Adipocyte (in vitro differentiated cells): ENCODE measurements around the gene ABHD14A.

Source experiments
- DNase-seq: peaks from one replicate; pipeline ENCODE4 v3.0.0-alpha.2; 2015; ENCODE audit warnings: low read depth
- H3K27me3 ChIP-seq: replicated peaks from 2 replicates; pipeline ENCODE4 v1.7.0; 2013; ENCODE audit warnings: mild to moderate bottlenecking, low read length, moderate library complexity; ENCODE audit not compliant: control insufficient read depth, insufficient read depth
- H3K36me3 ChIP-seq: 2 replicates; pipeline ENCODE4 v1.7.0; 2013; ENCODE audit warnings: low read length, mild to moderate bottlenecking, moderate library complexity; ENCODE audit not compliant: control insufficient read depth, insufficient read depth, severe bottlenecking
- H3K4me1 ChIP-seq: 2 replicates; pipeline ENCODE4 v1.7.0; 2013; ENCODE audit warnings: mild to moderate bottlenecking, low read length, moderate library complexity; ENCODE audit not compliant: control insufficient read depth, insufficient read depth
- H3K4me3 ChIP-seq: 2 replicates; pipeline ENCODE4 v1.7.0; 2013; ENCODE audit warnings: mild to moderate bottlenecking, low read length, moderate library complexity
- H3K9ac ChIP-seq: 2 replicates; pipeline ENCODE4 v1.7.0; 2013; ENCODE audit warnings: mild to moderate bottlenecking, low read length, moderate library complexity
- H3K9me3 ChIP-seq: 2 replicates; pipeline ENCODE4 v1.7.0; 2013; ENCODE audit warnings: mild to moderate bottlenecking, low read length, moderate library complexity; ENCODE audit not compliant: control insufficient read depth

Gene ABHD14A

DNA sequence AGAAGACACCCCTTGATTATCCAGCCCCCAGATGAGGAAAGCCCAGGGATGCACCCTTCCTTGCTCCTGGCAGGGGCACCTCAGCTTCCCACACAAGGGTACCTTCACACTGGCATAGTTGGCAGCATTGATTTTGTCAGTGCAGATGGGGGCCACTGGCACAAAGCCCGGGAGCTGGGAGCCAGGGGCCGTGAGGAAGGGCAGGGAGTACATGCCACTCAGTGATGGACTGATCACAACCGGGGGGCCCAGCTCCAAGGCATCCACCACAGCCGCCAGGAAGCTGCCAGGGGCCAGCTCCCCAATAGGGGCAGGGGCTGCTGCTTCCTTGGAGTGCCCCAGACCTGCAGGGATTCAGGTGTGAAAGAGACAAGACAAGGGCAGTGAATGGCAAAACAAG lies 5.0 kb upstream of the ABHD14A start:
- Histone ChIP-seq H3K27me3 (no peaks in the 10 kb centered on the region), H3K36me3 (peaks cover 7% of the 10 kb centered on the region), H3K9ac (no peak overlapping the region), H3K4me1 (peaks cover 19% of the 10 kb centered on the region), H3K4me3 (no peak overlapping the region), H3K9me3 (no peaks in the 10 kb centered on the region)
- DNase-seq = no peak

DNA sequence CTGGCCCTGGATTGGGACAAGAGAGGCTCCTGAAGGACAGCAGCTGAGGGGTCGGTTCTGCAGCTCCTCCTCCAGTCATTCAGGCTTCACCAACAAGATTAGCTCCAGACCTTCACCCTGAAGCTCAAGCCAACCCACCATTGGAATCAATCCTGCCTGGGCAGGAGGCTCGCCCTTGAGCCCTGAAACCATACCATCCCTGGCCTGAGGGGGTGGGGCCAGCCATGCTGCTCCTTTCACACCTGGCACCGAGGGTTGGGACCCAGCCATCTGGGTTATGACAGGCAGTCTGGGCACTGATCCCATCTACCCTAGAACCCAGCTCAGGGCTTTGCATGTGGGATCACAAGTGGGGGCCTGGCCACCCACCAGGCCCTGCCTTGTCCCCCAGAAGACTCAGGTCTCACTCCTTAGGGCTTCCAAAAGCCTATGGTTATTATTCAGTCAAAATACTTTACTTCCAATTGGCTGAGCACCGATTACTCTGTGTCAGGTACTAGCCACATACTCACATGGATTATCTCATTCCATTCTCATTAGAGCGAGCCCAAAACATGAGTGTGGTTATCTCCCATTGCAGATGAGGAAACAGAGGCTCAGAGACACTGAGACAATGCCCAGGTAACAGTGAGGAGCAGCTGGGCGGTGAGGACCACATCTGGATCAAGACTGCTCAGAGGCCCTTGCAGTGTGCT lies 4.1 kb upstream of the ABHD14A start:
- no peaks in the 10 kb centered on the region for H3K9me3 ChIP-seq
- no peak overlapping the region for H3K9ac ChIP-seq
- peaks cover 7% of the 10 kb centered on the region for H3K36me3 ChIP-seq
- peaks cover 24% of the 10 kb centered on the region for H3K4me1 ChIP-seq
- DNase-seq = no peak
- no peaks in the 10 kb centered on the region for H3K27me3 ChIP-seq
- no peak overlapping the region for H3K4me3 ChIP-seq

DNA sequence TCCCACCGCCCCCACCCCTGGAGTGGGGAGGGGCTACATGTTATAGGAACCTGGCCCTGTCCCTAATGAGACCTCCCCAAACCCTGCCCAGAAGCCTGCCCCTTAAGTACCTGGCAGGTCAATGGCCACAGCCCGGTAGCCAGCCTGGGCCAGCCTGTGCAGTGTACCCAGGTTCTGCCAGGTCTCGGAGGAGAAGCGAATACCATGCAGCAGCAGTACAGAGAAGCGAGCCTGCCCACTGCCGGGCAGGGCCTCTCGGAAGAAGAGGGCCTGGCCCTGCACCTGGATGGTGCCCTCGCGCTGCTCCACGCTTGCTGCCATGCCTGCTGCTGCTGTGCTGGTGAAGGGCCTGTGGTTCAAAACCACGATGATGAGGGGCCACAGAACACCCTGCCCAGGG lies 3.5 kb upstream of the ABHD14A start:
- no peak for DNase-seq

DNA sequence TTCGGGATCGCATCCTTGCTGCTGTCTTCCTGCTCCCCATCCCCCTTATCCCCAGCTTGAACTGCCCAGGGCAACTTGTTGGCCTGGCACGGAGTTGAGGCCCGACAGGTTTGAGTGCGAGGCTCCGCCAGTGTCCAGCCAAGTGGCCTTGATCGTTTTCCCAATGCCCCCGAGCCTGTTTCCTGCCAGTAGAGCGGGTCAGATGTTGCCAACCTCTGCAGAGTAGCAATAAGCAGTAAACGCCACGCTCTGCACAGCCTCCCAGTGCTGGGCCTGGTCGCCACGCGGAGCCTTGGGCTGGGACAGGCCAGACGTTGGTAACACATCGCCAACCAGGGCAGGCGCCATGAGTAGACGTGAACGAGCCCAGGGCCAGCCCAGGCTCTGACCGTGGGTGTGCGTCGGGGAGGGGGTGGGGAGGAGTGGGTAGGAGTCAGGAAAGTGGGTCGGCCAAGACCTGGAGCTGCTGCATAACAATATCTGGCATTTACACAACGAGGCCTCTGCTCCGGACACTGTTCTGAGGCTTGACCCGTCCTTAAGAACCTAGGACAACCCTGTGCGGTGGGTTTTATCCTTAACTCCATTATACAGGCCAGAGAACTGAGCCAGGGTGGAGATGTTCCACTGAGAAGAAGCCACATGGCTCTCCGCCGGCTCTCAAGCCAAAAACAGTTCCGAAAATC lies 444 bp upstream of the ABHD14A start:
- peaks cover 7% of the 10 kb centered on the region for H3K36me3 ChIP-seq
- H3K27me3 ChIP-seq = no peaks in the 10 kb centered on the region
- no peak for DNase-seq
- H3K9me3 ChIP-seq = no peaks in the 10 kb centered on the region
- H3K4me3 ChIP-seq = peak overlapping the region; percentile 97
- H3K4me1 ChIP-seq = peaks cover 17% of the 10 kb centered on the region
- H3K9ac ChIP-seq = peak overlapping the region; percentile 96

More for the DNA sequence above, 3.5 kb upstream of the ABHD14A start:
- H3K9ac ChIP-seq = no peak overlapping the region
- no peak overlapping the region for H3K4me3 ChIP-seq
- H3K27me3 ChIP-seq = no peaks in the 10 kb centered on the region
- H3K9me3 ChIP-seq = no peaks in the 10 kb centered on the region
- peaks cover 25% of the 10 kb centered on the region for H3K4me1 ChIP-seq
- H3K36me3 ChIP-seq = peaks cover 7% of the 10 kb centered on the region

DNA sequence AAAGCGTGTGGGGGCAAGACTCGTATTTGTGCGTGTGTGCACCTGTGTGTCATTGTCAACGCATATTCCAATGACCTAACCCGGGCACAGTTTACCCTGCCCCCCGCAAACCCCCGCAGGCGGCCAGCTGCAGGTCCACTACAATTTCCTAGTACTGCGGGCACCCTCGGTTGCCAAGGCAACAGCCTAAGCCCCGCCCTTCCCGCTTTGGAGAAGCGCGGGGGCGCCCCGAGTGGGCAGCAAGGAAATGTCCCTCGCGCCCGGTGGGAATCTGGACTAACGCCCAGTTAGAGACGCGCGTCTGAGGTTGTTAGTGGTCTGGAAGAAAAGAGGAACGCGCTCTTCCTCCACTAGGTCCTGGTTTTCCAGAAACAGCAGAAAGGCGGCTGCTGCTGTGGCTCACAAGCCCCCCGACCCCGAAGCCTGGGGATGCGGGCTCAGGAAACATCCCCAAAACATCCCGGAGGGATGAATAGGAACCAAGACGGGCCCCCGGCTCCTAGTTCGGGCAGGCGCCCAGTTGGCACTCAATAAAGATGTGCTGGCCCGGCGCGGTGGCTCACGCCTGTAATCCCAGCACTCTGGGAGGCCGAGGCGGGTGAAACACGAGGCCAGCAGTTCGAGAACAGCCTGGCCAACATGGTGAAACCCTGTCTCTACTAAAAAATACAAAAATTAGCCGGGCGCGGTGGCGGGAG lies 1.1 kb downstream of the ABHD14A start:
- H3K4me1 ChIP-seq = peaks cover 17% of the 10 kb centered on the region
- H3K27me3 ChIP-seq = no peaks in the 10 kb centered on the region
- peak; percentile 73 for DNase-seq
- H3K9me3 ChIP-seq = no peaks in the 10 kb centered on the region
- peaks cover 13% of the 10 kb centered on the region for H3K36me3 ChIP-seq
- H3K4me3 ChIP-seq = peak overlapping the region; percentile 97
- peak overlapping the region; percentile 96 for H3K9ac ChIP-seq

DNA sequence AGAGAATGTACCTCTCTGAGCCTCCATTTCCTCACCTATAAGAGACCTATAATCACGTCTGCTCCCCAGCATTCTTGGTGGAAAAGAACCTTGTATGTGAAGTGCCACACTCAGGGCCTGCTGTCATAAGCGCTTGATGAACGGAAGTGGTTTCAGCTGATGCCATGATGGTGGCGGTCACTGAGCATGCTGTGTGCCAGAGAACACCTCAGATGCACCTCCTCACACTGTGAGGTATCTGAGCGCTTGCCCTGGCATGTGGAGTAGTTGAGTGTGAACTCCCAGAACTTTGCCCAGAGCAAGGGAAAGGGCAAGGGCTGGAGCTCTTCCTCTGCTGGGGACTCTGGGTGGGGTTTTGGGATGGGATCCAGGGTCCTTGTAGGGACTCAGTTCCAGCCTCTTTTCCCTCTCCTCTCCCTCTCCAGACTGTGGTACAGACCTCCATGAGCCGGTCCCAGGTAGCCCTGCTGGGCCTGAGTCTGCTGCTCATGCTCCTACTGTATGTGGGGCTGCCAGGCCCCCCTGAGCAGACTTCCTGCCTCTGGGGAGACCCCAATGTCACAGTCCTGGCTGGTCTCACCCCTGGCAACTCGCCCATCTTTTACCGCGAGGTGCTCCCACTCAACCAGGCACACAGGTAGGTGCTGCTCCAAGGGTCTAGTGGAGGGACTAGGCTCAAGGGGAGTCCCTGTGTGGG lies 2.7 kb downstream of the ABHD14A start:
- no peaks in the 10 kb centered on the region for H3K9me3 ChIP-seq
- no peak overlapping the region for H3K4me3 ChIP-seq
- no peak overlapping the region for H3K9ac ChIP-seq
- peaks cover 24% of the 10 kb centered on the region for H3K4me1 ChIP-seq
- DNase-seq = no peak
- H3K27me3 ChIP-seq = no peaks in the 10 kb centered on the region
- peaks cover 7% of the 10 kb centered on the region for H3K36me3 ChIP-seq

DNA sequence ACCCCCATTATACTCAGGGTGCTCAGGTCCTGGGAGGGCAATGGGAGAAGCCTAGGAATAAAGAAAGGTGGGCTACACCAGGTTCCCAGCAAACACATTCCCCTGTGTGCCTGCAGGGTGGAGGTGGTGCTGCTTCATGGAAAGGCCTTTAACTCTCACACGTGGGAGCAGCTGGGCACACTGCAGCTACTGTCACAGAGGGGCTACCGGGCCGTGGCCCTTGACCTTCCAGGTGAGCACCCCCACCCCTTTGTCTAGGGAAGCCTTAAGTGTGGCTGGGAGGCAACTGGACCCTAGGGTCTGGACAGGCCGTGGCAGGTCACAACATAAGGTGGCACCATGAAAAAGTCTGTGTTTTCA lies 3.3 kb downstream of the ABHD14A start:
- no peak for DNase-seq
- Histone ChIP-seq H3K4me3 (no peak overlapping the region), H3K27me3 (no peaks in the 10 kb centered on the region), H3K9ac (no peak overlapping the region), H3K36me3 (peaks cover 7% of the 10 kb centered on the region), H3K9me3 (no peaks in the 10 kb centered on the region), H3K4me1 (peaks cover 25% of the 10 kb centered on the region)

DNA sequence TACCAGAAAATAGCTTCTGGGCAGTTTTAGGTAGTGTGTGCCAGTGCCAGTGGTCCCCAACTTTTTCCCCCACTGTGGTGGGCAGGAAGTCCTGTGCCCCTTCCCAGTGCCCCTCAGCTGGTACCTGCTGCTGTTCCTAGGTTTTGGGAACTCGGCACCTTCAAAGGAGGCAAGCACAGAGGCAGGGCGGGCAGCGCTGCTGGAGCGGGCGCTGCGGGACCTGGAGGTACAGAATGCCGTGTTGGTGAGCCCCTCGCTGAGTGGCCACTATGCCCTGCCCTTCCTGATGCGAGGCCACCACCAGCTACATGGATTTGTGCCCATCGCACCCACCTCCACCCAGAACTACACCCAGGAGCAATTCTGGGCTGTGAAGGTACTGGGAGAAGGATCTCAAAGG lies 5.4 kb downstream of the ABHD14A start:
- Histone ChIP-seq H3K4me1 (peaks cover 33% of the 10 kb centered on the region), H3K9me3 (no peaks in the 10 kb centered on the region), H3K36me3 (peaks cover 7% of the 10 kb centered on the region), H3K27me3 (no peaks in the 10 kb centered on the region), H3K9ac (no peak overlapping the region), H3K4me3 (no peak overlapping the region)
- no peak for DNase-seq

DNA sequence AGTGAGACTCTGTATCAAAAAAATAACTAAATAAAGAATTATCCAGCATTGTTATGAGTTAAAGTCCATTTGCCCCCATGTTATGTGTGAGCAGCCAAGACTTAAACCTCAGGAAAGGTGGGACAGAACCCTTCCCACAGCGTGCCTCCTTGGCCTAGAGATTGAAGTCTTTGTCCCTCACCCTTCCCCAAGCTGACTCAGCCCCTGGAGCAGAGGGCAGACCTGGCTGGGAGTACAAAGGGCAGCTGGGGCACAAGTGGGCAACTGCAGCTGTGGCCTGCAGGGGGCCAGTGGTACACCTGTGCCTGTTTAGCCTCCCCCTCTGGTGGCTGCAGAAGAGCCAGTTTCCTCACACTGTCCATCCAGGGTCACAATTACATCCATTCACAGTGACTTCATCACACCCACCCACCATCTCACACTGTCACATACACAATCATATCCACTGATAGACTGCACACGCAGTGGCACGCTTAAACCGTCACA lies 7.5 kb downstream of the ABHD14A start:
- no peaks in the 10 kb centered on the region for H3K27me3 ChIP-seq
- peaks cover 33% of the 10 kb centered on the region for H3K4me1 ChIP-seq
- peak overlapping the region; percentile 81 for H3K4me3 ChIP-seq
- H3K36me3 ChIP-seq = peaks cover 13% of the 10 kb centered on the region
- peak overlapping the region; percentile 82 for H3K9ac ChIP-seq
- H3K9me3 ChIP-seq = no peaks in the 10 kb centered on the region
- no peak for DNase-seq

DNA sequence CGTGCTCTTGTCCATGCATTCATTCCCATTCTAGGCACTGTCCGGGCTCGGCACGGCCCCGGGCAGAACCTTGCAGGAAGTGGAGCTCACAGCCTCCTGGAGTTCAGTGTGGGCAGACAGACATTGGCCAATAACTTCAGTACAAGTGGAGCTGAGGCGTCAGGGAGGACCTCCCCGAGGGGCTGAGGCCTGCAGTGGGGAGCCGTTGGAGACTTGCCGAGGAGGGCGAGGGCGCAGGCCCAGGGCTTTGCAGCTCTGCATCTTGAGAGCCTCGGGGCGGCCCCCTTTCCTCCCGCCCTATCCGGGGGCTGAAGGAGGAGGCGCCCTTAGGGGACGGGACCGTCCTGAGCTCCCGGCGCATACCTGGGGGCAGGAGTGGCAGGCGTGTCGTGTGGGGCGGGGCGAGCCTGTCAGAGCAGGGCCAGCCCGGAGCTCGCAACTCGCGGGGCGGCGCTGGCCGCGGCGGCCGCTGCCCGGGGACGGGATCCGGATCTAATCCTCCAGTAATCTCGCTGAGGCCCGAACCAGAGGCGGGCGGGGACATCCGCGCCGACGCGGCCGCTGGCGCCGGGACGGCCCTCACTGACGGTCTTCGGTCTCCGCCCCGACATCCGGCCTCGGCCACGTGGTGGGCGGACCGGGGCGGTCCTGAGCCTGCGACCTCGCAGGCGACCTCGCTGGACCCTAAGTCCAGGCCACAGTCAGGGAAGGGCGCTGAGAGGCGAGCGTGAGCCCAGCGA lies 8.1 kb downstream of the ABHD14A start, which contains the start of gene ACY1:
ACY1 (plus strand) TSS at position 698 of the 740 bp plus-strand sequence. CDS start 530 bp downstream, outside the sequence.
- peaks cover 33% of the 10 kb centered on the region for H3K4me1 ChIP-seq
- peaks cover 13% of the 10 kb centered on the region for H3K36me3 ChIP-seq
- H3K4me3 ChIP-seq = peak within 1 kb of the TSS; percentile 81
- DNase-seq = peak; percentile 93
- peak within 1 kb of the TSS; percentile 82 for H3K9ac ChIP-seq
- H3K9me3 ChIP-seq = no peaks in the 10 kb centered on the region
- no peaks in the 10 kb centered on the region for H3K27me3 ChIP-seq
